ENCODE data around the gene CCDC47. TPM values are rescaled to one million over a fixed set of nuclear protein-coding genes. Genes with fewer than 3 reads are reported as not detected.

CCDC47 gene
- total and polyA plus RNA-seq, 2 donors = 25.9 to 34.7 TPM

DNA sequence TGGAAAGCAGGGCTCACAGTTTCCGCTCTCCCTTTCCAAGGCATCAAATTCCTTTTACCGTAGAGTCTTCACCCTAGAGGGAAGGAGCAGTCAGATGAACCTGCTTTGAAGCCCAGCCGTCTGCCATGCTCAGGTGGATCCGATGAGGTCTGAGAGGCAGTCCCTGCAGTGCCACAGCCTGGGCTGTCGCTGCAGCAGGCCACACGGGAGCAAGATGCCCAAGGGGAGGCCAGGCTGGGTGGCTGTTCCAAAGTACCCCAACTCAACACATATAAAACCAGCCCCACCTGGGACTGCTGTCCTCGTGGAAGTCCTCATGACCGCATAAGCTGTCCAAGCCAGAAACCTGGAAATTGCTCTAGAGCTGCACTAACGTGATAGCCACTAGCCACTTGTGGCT, 68.6 kb downstream of the CCDC47 start:
- peaks cover 0 to 13% of the 10 kb centered on the region in 2 donors for H3K9me3 ChIP-seq (ENCODE audit: control insufficient read depth in 2 of 2, insufficient read depth in 1 of 2, low read length in 1 of 2)
- H3K4me3 ChIP-seq (ENCODE audit: low read length in 2 of 2) = no peak overlapping the region
- peak overlapping the region; percentile 10 to 71 for H3K27ac ChIP-seq (ENCODE audit: low read depth in 1 of 2, low read length in 1 of 2)
- WGBS = 96% methylated on average over 9 of the region's 9 CpGs
- H3K4me1 ChIP-seq (ENCODE audit: control insufficient read depth in 2 of 2, insufficient read depth in 2 of 2, low read length in 2 of 2) = peaks cover 29 to 55% of the 10 kb centered on the region in 2 donors
- H3K27me3 ChIP-seq (ENCODE audit: control insufficient read depth in 2 of 2, insufficient read depth in 1 of 2, low read length in 1 of 2) = no peaks in the 10 kb centered on the region
- H3K36me3 ChIP-seq (ENCODE audit: control insufficient read depth in 2 of 2, insufficient read depth in 2 of 2, low read length in 1 of 2) = peaks cover 34 to 58% of the 10 kb centered on the region in 2 donors
- no peak for DNase-seq (ENCODE audit: low read depth in 6 of 9, low spot score in 9 of 9)

- 97% methylated on average over 11 of the region's 11 CpGs for WGBS
- peaks cover 0 to 13% of the 10 kb centered on the region in 2 donors for H3K9me3 ChIP-seq (ENCODE audit: control insufficient read depth in 2 of 2, insufficient read depth in 1 of 2, low read length in 1 of 2)
- peaks cover 29 to 55% of the 10 kb centered on the region in 2 donors for H3K4me1 ChIP-seq (ENCODE audit: control insufficient read depth in 2 of 2, insufficient read depth in 2 of 2, low read length in 2 of 2)
- no peak for DNase-seq (ENCODE audit: low read depth in 6 of 9, low spot score in 9 of 9)
- no peaks in the 10 kb centered on the region for H3K27me3 ChIP-seq (ENCODE audit: control insufficient read depth in 2 of 2, insufficient read depth in 1 of 2, low read length in 1 of 2)
- no peak overlapping the region for H3K27ac ChIP-seq (ENCODE audit: low read depth in 1 of 2, low read length in 1 of 2)
- peaks cover 34 to 53% of the 10 kb centered on the region in 2 donors for H3K36me3 ChIP-seq (ENCODE audit: control insufficient read depth in 2 of 2, insufficient read depth in 2 of 2, low read length in 1 of 2)
- no peak overlapping the region for H3K4me3 ChIP-seq (ENCODE audit: low read length in 2 of 2)
These were observed 69.2 kb downstream of the CCDC47 start for GRCh38 chr17:63704259-63704576.

DNA sequence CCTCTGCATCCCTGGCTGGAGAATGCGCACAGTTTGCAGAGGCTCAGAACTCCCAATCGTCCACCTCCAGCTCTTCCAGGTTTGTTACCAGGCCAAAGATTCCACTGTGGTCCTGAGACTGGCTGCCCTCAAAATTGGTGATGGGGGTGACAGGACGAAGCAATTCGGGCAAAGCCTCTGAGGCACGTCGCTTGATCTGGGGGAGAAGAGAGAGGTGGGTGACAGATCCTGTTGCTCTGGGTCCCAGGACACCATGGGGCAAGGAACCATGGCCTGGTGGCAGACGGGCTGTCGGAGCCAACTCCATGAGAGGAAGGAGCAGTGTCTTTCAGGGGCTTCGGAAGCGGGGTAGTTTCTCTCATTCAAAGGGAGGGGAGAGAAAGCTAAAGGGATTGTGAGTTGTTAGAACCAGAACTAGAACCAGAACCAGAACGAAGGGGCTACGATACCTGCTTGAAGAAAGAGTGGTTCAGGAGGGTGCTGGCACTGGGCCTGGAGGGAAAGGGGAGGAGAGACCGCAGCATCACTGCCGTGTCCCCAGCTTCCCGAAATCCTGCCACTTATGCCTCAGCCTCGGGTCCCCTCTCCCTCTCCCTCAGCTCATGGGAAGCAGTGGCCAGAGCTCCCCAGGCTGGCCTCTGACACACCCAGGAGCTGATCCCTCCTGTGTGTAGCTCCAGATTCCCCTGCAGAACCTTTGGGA, 69.7 kb downstream of the CCDC47 start:
- Histone ChIP-seq H3K36me3 (ENCODE audit: control insufficient read depth in 2 of 2, insufficient read depth in 2 of 2, low read length in 1 of 2) (peaks cover 35 to 52% of the 10 kb centered on the region in 2 donors), H3K9me3 (ENCODE audit: control insufficient read depth in 2 of 2, insufficient read depth in 1 of 2, low read length in 1 of 2) (peaks cover 0 to 13% of the 10 kb centered on the region in 2 donors), H3K4me3 (ENCODE audit: low read length in 2 of 2) (no peak overlapping the region), H3K4me1 (ENCODE audit: control insufficient read depth in 2 of 2, insufficient read depth in 2 of 2, low read length in 2 of 2) (peaks cover 29 to 59% of the 10 kb centered on the region in 2 donors), H3K27ac (ENCODE audit: low read depth in 1 of 2, low read length in 1 of 2) (no peak overlapping the region), H3K27me3 (ENCODE audit: control insufficient read depth in 2 of 2, insufficient read depth in 1 of 2, low read length in 1 of 2) (no peaks in the 10 kb centered on the region)
- no peak for DNase-seq (ENCODE audit: low read depth in 6 of 9, low spot score in 9 of 9)
- 94% methylated on average over 16 of the region's 16 CpGs for WGBS

- Histone ChIP-seq H3K9me3 (ENCODE audit: control insufficient read depth in 2 of 2, insufficient read depth in 1 of 2, low read length in 1 of 2) (peaks cover 0 to 13% of the 10 kb centered on the region in 2 donors), H3K27ac (ENCODE audit: low read depth in 1 of 2, low read length in 1 of 2) (peak overlapping the region; percentile 96 to 98), H3K27me3 (ENCODE audit: control insufficient read depth in 2 of 2, insufficient read depth in 1 of 2, low read length in 1 of 2) (no peaks in the 10 kb centered on the region), H3K4me1 (ENCODE audit: control insufficient read depth in 2 of 2, insufficient read depth in 2 of 2, low read length in 2 of 2) (peaks cover 29 to 64% of the 10 kb centered on the region in 2 donors), H3K36me3 (ENCODE audit: control insufficient read depth in 2 of 2, insufficient read depth in 2 of 2, low read length in 1 of 2) (peaks cover 42 to 56% of the 10 kb centered on the region in 2 donors), H3K4me3 (ENCODE audit: low read length in 2 of 2) (peak overlapping the region in 1 of 2 donors; percentile 44)
- WGBS = 98% methylated on average over 5 of the region's 5 CpGs
- no peak for DNase-seq (ENCODE audit: low read depth in 6 of 9, low spot score in 9 of 9)
These were observed 70.4 kb downstream of the CCDC47 start for GRCh38 chr17:63703029-63703428.

GRCh38 chr17:63702721-63703015, 70.7 kb downstream of the CCDC47 start:
- WGBS = 88% methylated on average over 6 of the region's 6 CpGs
- Histone ChIP-seq H3K9me3 (ENCODE audit: control insufficient read depth in 2 of 2, insufficient read depth in 1 of 2, low read length in 1 of 2) (peaks cover 0 to 15% of the 10 kb centered on the region in 2 donors), H3K4me1 (ENCODE audit: control insufficient read depth in 2 of 2, insufficient read depth in 2 of 2, low read length in 2 of 2) (peaks cover 32 to 68% of the 10 kb centered on the region in 2 donors), H3K27me3 (ENCODE audit: control insufficient read depth in 2 of 2, insufficient read depth in 1 of 2, low read length in 1 of 2) (no peaks in the 10 kb centered on the region), H3K36me3 (ENCODE audit: control insufficient read depth in 2 of 2, insufficient read depth in 2 of 2, low read length in 1 of 2) (peaks cover 44 to 58% of the 10 kb centered on the region in 2 donors), H3K27ac (ENCODE audit: low read depth in 1 of 2, low read length in 1 of 2) (peak overlapping the region; percentile 96 to 98), H3K4me3 (ENCODE audit: low read length in 2 of 2) (peak overlapping the region in 1 of 2 donors; percentile 44)
- no peak for DNase-seq (ENCODE audit: low read depth in 6 of 9, low spot score in 9 of 9)

DNA sequence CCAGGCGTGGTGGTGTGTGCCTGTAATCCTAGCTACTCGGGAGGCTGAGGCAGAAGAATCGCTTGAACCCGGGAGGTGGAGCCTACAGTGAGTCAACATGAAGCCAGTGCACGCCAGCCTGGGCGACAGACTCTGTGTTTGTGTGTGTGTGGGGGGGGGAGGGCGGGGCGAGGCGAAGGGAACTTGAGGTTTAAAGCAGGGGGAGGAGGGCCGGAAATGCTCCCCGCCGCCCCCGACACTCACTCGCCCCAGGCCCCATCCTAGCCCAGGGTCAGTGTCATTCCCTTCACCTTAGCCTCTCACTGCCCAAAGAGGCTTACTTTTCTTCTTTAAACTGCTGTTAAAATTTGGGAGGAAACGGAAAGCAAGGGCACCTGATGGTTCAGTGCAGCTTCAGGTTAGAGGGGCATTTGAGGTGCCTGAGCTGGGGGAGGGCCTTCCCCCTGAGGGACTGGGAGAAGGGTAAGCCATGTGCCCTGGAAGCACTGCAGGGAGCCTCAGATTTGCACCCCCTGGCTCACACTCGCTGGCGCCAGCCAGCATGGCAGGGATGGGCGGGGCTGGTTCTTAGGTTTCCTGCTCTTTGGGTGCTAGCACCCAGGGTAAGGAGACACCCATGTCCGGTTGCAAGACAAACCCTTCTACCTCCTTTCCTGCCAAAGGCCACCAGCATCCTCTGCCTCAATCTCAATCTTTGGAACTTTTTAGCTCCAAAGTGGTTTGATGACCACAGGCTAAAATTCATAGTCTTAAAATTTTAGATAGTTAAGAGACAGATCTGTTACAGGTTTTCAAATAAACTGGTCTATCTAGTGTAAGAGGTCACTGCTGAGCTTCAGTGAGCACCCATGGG, 71.3 kb downstream of the CCDC47 start:
- peak in 6 of 9 donors; percentile 32 to 88 (median 67) for DNase-seq (ENCODE audit: low read depth in 6 of 9, low spot score in 9 of 9)
- Histone ChIP-seq H3K4me3 (ENCODE audit: low read length in 2 of 2) (peak overlapping the region; percentile 57 to 97), H3K36me3 (ENCODE audit: control insufficient read depth in 2 of 2, insufficient read depth in 2 of 2, low read length in 1 of 2) (peaks cover 46 to 61% of the 10 kb centered on the region in 2 donors), H3K9me3 (ENCODE audit: control insufficient read depth in 2 of 2, insufficient read depth in 1 of 2, low read length in 1 of 2) (peaks cover 0 to 18% of the 10 kb centered on the region in 2 donors), H3K27me3 (ENCODE audit: control insufficient read depth in 2 of 2, insufficient read depth in 1 of 2, low read length in 1 of 2) (no peaks in the 10 kb centered on the region), H3K4me1 (ENCODE audit: control insufficient read depth in 2 of 2, insufficient read depth in 2 of 2, low read length in 2 of 2) (peaks cover 36 to 70% of the 10 kb centered on the region in 2 donors), H3K27ac (ENCODE audit: low read depth in 1 of 2, low read length in 1 of 2) (peak overlapping the region; percentile 96 to 98)
- WGBS = 15% methylated on average over 19 of the region's 19 CpGs

DNA sequence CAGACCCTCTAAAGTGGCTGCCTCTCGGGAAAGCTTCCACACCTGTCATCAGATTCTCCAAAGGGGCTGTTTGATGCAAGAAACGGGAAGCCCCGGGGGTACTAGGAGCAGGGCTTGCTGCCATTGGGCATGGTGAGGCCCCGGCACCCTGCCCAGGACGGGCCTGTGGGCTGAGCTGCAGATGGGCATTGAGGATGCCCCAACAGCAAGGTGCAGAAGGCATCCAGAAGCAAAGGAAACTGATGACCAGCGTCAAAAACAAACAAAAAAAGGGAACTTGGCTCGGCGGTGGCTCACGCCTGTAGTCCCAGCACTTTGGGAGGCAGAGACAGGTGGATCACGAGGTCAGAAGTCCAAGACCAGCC, 72.0 kb downstream of the CCDC47 start:
- Histone ChIP-seq H3K9me3 (ENCODE audit: control insufficient read depth in 2 of 2, insufficient read depth in 1 of 2, low read length in 1 of 2) (peaks cover 0 to 18% of the 10 kb centered on the region in 2 donors), H3K4me1 (ENCODE audit: control insufficient read depth in 2 of 2, insufficient read depth in 2 of 2, low read length in 2 of 2) (peaks cover 42 to 70% of the 10 kb centered on the region in 2 donors), H3K27ac (ENCODE audit: low read depth in 1 of 2, low read length in 1 of 2) (peak overlapping the region; percentile 96 to 98), H3K27me3 (ENCODE audit: control insufficient read depth in 2 of 2, insufficient read depth in 1 of 2, low read length in 1 of 2) (no peaks in the 10 kb centered on the region), H3K36me3 (ENCODE audit: control insufficient read depth in 2 of 2, insufficient read depth in 2 of 2, low read length in 1 of 2) (peaks cover 51 to 64% of the 10 kb centered on the region in 2 donors), H3K4me3 (ENCODE audit: low read length in 2 of 2) (peak overlapping the region; percentile 57 to 97)
- WGBS = 28% methylated on average over 10 of the region's 10 CpGs
- DNase-seq (ENCODE audit: low read depth in 6 of 9, low spot score in 9 of 9) = no peak

DNA sequence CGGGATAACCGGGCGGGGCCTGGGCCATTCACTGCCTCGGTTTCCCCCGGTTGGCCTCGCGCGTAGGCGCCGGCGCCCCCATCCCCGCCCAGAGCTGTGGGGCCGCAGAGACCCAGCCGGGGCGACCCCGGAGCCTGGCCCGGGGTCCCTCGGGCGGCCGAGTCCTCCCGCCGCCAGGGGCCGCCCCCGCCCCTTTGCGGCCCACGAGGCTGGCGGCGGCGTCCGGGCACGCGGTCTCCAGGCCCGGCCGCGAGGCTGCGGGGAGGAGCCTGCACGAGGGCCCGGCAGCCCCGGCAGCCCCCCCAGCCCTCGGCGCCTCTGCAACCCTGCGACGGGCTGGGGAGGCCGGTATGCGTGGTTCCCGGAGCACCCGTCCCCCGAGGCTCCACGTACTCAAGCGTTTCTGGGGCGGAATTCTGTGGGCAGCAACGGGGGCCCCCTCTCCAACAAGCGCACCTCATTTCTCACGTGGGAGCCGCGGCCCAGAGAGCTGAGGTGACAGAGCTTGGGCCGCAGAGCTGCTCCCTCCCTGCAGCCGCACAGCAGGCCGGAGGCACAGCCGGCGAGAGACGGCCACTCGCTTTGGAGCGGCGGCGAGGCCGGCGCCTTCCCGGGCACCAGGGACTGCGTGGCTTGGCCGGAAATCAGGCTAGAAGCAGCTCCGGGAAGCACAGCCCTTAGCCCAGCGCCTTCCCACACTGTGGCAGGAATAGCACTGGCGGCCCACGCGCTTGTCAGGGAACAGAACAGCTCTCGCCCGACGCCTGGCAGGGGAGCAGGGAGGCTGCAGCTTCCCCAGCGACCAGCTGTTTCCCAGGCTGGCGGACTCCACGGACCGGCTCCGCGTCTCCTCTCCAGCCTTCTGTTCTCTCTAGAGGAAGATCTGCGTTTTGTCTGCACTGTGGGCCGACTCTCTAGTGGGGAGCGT, 72.6 kb downstream of the CCDC47 start:
- peak overlapping the region; percentile 57 to 97 for H3K4me3 ChIP-seq (ENCODE audit: low read length in 2 of 2)
- H3K9me3 ChIP-seq (ENCODE audit: control insufficient read depth in 2 of 2, insufficient read depth in 1 of 2, low read length in 1 of 2) = peaks cover 0 to 17% of the 10 kb centered on the region in 2 donors
- H3K36me3 ChIP-seq (ENCODE audit: control insufficient read depth in 2 of 2, insufficient read depth in 2 of 2, low read length in 1 of 2) = peaks cover 52 to 64% of the 10 kb centered on the region in 2 donors
- WGBS = 4% methylated on average over 88 of the region's 88 CpGs
- H3K4me1 ChIP-seq (ENCODE audit: control insufficient read depth in 2 of 2, insufficient read depth in 2 of 2, low read length in 2 of 2) = peaks cover 37 to 70% of the 10 kb centered on the region in 2 donors
- peak overlapping the region; percentile 96 to 98 for H3K27ac ChIP-seq (ENCODE audit: low read depth in 1 of 2, low read length in 1 of 2)
- DNase-seq (ENCODE audit: low read depth in 6 of 9, low spot score in 9 of 9) = peak in 5 of 9 donors; percentile 33 to 80 (median 48)
- H3K27me3 ChIP-seq (ENCODE audit: control insufficient read depth in 2 of 2, insufficient read depth in 1 of 2, low read length in 1 of 2) = no peaks in the 10 kb centered on the region

All from thymus (tissue), 11 donors.